GM04503 (cell line): ENCODE measurements around the gene MEIOB.
"Not testable (repeated sequence)": the region's sequence is repeated elsewhere in the genome, so short reads cannot be mapped to it uniquely, and the experiment has no call there.

Experiments used
- DNase-seq: peaks from one replicate; pipeline ENCODE4 v3.0.0-alpha.2; 2012; ENCODE audit warnings: low read depth

The MEIOB gene

DNA sequence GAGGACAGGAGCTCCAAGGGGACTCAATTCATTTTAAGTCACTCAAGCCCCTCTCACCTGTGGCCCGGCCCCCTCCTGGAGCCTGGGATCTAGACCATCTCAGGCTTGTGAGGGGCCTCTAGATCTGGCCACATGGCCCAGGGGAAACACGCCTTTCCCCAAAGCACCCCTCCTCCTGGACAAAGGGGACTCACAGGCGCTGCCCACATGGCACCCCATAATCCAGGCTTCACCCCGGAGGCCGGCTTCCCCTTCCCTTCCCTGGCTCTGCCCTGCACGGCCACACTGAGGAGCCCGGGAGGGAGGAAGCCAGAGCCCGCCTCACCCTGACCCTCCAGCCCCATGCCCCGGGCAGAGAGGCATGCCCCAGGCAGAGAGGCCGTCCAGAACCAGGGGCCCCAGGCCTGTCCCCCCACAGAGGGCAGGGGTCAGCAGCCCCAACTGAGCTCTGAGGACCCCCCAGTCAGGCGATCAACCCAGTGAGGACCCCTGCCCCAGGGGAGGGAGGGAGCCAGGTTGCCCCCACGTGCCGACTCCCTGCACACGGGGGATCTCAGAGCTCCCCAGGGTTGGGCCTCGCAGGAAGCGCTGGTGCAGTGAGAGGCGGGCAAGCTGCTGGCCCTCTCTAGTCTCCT is 35.4 kb upstream of the MEIOB start:
- DNase-seq: no peak

DNA sequence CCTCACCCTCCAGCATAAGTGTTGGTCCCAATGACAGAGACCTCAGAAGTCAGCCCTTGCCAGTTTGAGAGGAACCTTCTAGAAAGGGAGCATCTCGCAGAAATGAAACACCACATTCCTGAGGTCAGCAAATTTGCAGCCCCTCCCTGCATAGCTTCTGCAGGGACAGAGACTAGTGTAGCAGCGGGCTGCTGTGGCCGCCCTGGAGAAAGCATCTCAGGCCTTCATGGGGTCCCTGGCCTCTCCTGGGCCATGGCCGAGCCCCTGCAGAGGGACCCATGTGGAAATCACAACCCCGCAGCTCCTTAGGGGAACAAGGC is 34.8 kb upstream of the MEIOB start:
- no peak for DNase-seq

DNA sequence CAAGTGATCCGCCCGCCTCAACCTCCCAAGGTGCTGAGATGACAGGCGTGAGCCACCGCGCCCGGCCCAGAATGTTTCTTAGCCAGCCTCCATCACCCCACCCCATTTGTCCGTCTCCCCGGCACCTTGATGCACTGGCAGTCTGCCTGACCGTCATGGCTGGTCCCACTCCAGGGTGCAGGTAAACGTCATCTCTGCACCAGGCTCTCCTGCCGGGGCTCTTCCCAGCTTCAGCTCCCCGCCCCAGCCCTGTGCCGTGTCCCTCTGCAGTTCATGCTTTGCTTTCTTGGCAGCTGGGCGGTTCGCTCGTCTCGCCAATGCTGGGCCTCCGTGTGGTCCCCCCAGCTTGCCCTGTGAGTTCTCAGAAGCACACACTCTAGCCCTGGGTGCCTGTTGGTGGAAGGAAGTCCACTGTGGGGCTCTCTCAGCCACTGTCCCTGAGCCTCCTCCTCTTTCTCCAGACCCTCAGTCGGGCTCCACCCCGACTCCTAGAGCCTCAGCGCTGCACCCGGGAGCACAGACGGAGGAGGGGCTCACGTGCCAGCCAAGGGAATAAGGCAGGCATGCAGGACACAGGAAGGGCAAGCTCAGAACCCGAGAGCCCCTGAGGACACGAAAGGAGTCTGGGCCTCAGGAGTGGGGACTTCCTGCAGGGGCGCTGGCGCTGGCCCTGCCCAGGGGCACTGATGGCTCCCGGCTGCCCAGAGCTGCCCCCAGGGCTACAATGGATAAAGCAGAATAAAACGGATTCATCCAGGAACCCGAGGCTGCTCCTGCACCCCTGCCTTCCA is 34.3 kb upstream of the MEIOB start:
- DNase-seq: no peak

DNA sequence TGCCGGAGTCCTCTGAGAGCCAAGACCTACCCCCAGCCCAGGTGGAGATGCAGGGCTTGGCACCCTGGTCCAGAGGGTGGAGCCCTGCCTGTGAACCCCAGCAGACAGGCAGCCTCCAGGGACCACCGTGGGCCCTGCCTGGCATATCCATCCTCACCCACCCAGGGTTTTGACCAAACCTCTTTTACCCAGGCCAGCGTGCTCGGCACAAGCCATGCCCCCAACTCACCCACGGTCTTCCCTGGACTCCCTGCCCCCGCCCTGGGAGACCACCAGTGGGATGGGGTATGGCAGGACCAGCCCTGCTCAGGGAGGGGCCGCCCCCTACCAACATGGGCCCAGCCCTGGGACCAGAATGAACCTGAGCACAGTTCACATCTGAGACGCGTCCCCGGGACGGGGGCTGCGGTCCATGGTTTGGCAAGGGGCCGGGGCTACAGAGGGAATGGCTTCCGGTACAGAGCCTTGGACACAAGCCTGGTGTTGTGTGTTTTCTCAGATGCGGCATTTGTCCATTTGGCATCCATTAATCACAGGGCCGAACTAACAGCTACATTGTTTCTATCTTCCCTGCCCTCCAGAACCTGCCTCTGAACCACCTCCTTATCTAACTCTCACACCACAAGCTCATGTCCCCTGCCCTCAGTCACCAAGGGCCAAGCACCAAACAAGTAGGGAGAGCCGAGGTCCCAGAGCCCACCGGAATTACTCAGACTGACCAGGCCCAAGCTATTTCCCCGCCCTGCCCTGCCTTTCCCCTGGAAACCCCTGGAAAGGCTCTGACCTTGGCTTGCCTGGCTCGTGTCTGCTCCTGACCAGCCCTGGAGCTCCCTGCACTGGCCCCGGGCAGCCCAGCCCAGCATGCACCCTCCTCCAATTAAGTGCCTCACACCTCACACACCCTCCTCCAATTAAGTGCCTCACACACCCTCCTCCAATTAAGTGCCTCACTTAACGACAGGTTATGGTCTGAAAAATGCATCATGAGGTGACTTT is 32.2 kb upstream of the MEIOB start:
- no peak for DNase-seq

- no peak for DNase-seq
Observed at GRCh38 chr16:1903220-1903574, 31.2 kb upstream of the MEIOB start.

- no peak for DNase-seq
Observed at GRCh38 chr16:1902547-1903219, 30.7 kb upstream of the MEIOB start.

- no peak for DNase-seq
Observed at GRCh38 chr16:1900452-1900774, 28.4 kb upstream of the MEIOB start.

GRCh38 chr16:1899641-1900451 is 27.9 kb upstream of the MEIOB start:
- DNase-seq: no peak

DNA sequence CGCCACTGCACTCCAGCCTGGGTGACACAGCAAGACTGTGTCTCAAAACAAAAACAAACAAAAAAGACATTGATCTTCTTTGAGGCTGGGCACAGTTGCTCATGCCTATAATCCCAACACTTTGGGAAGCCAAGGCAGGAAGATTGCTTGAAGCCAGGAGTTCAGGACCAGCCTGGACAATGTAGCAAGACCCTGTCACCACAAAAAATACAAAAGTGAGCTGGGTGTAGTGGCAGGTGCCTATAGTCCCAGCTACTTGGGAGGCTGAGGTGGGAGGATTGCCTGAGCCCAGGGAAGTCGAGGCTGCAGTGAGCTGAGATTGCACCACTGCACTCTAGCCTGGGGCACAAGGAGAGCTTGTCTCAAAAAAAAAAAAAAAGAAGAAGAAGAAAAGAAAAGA is 25.7 kb upstream of the MEIOB start:
- DNase-seq: not testable (repeated sequence)

GRCh38 chr16:1895949-1896675 is 24.1 kb upstream of the MEIOB start:
- no peak for DNase-seq

- DNase-seq: no peak
Observed at GRCh38 chr16:1895068-1895467, 23.1 kb upstream of the MEIOB start.

GRCh38 chr16:1890708-1891050 is 18.7 kb upstream of the MEIOB start:
- DNase-seq: no peak

DNA sequence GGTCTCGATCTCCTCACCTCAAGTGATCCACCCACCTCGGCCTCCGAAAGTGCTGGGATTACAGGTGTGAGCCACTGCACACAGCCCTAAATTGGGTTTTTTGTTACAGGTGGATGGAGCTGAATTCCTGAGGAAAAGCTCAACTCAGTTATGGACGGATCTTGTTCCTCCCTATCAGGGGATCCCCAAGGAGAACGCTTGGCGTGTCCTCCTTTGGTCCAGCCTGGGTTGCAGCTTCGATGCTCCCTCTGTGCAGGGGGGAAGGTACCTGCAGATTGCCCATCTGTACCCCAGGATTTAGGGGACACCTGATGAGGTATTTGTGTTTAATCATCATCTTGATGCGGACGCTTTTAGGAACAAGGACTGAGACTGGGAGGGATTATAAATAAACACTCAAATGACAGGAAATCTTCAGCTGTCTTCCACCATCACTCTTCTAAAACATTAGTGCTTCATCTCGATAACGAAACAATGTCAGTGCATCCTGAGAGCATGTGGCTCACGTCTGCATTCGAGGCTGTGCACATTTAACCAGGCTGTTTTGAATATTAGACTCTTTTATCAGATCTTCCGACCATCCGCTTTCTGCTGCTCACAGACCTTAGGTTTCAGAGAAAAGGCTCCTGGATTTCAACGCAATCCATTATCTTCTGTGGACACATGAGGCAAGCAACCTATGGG is 18.2 kb upstream of the MEIOB start:
- DNase-seq: no peak

GRCh38 chr16:1887711-1888354 is 15.9 kb upstream of the MEIOB start:
- DNase-seq: no peak

GRCh38 chr16:1884889-1885288 is 12.9 kb upstream of the MEIOB start:
- DNase-seq: no peak

- DNase-seq: no peak
Observed at GRCh38 chr16:1884155-1884760, 12.3 kb upstream of the MEIOB start.

DNA sequence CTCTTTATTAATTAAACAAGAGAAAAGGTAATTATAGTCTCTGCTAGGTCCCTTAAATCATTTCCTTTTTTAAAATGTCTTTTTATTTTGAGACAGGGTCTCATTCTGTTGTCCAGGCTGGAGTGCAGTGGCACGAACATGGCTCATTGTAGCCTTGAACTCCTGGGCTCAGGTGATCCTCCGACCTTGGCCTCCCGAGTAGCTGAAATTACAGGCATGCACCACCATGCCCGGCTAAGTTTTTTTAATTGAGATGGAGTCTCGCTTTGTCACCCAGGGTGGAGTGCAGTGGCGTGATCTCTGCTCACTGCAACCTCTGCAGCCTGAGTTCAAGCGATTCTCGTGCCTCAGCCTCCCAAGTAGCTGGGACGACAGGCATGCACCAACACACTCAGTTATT is 9.2 kb upstream of the MEIOB start:
- not testable (repeated sequence) for DNase-seq

DNA sequence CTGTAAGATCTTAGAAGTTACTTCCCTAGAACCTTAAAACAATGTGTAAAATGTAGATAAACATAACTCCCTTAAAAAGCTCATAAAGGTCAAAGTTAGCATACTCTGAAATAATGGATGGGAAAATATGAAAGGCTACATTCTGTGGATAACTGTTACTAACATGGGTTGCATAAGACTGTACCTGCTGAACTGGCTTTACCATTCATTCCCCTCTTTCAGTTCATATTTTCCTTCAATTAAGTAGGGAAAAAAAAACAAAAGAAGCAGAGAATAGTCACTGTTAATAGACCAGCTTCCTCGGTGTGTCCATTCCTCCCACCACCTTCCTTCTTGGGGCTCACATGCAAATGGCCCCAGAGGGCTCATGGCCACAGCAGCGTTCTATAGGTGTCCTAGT is 7.5 kb upstream of the MEIOB start:
- no peak for DNase-seq

DNA sequence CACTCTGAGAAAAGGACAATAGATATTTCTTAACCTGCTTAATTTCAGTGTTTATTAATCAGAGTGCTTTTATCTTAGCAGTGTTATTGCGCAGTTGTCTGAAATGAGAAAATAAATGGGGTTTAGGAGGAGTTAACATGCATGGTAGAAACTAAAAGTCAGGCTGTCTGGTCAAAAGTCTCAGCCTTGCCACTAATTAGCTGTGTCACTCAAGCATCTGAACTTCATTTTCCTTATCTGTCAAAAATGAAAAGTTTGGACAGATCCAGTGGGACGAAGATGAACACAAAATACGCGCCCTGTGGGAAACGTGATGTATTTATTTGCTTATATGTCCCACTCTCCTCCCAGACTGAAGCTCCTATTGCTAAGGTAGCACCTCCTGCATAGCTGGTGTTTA is 6.3 kb upstream of the MEIOB start:
- DNase-seq: no peak

DNA sequence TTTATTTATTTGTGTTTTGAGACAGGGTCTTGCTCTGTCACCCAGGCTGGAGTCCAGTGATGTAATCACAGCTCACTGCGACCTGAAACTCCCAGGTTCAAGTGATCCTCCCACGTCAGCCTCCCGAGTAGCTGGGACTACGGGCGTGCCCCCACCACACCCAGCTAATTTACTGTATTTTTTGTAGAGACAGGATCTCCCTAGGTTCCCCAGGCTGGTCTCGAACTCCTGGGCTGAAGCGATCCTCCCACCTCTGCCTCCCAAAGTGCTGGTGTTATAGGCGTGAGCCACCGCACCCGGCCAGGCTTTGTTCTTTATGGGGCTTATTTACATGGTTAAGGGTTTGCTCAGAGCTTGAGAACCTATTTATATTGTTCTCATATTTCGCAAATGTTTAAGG is 5.8 kb upstream of the MEIOB start:
- DNase-seq: no peak
